CD1c-positive myeloid dendritic cell (primary cell): ENCODE measurements around the gene GSC.
"Not testable (repeated sequence)": the region's sequence is repeated elsewhere in the genome, so short reads cannot be mapped to it uniquely, and the experiment has no call there.

Source experiments
- DNase-seq: peaks from one replicate; pipeline ENCODE4 v3.0.0-alpha.2; 2016; ENCODE audit errors: extremely low spot score

GSC gene

DNA sequence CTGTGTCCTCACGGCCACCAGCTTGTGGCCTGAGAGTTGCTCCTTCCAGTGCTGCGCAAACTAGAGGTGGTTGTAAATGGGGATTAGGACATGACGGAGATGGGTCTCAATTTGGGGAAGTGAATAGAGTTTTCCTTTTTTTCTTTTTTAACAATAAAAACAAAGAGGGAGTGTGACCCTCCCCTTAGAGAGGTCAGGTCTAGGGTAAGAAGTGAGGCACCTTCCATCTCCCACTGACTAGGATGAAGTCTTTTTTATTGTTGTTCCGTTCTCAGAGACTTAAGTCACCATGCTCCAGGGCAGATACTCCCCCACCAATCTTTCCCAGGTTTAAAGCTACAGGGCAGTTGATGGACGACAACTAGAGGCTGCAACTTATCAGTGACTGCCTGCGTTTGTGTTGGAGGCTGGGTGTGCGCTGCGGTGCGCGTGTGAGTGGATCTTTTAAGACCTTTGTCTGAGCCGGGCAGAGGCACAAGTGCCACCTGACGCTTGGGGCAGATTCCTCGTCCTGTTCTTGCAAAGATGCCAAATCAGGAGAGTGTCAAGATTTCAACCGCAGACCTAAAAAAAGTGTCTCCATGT lies 2.1 kb upstream of the GSC start:
- no peak for DNase-seq

DNA sequence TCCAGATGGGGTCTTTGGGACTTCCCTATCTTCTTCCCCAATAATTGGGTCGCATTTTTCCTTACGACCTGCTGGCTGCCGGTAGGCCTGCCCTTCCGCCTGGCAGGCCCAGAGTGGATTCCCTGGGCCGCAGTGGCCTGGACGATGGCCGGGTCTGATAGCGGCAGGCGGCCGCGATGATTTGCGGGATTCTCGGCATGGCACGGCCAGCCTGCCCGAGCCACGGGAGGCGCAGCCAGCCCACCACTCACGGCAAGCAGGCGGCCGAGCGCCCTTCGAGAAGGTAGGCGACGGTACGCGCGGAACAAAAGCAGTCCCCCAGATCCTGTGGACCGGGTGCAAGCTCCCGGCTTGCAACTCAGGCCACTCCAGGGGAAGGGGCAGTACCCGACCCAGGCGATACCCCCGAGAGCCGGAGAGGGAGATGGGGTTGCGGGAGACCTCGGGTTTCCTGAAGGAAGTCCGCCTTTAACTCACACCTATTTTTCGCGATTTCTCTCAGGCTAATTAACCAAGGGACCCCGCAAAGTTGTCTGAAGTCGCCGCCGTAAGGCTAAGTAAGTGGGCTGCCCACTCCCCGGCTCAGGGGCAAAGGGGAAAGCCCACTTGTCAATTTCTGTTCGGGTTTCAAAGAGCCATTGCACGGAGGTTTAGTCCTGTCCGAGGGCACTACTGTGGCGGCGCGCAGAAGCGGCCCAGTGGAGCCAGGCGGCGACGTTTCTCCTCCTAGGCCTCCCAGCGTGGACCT lies 1.4 kb upstream of the GSC start:
- DNase-seq = no peak

- DNase-seq = no peak
Measured at GRCh38 chr14:94770815-94771157, 873 bp upstream of the GSC start.

DNA sequence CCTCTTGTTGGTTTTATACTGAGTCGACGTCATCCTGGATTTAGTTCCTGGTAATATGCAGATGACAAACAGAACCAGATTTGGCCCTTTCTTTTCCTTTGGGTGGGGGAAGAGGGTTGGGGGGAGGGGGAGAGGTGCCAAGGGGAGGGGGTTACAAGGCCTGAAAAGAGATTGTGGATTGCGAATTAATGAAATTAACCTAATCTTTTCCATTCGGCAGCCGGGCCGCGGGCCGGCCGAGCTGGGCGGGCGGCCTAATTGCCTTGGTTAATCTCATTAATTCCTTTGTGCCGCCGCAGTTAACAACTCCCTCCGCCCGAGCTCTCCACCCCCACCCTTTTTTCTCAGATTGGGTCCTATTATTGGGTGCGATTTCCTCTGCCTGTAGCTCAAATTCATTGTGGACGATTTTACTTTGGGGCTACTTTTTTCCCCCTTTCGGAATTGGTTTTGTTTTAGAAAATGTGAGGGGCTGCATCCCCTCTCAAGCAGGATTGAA lies 387 bp upstream of the GSC start:
- peak; percentile 17 for DNase-seq

DNA sequence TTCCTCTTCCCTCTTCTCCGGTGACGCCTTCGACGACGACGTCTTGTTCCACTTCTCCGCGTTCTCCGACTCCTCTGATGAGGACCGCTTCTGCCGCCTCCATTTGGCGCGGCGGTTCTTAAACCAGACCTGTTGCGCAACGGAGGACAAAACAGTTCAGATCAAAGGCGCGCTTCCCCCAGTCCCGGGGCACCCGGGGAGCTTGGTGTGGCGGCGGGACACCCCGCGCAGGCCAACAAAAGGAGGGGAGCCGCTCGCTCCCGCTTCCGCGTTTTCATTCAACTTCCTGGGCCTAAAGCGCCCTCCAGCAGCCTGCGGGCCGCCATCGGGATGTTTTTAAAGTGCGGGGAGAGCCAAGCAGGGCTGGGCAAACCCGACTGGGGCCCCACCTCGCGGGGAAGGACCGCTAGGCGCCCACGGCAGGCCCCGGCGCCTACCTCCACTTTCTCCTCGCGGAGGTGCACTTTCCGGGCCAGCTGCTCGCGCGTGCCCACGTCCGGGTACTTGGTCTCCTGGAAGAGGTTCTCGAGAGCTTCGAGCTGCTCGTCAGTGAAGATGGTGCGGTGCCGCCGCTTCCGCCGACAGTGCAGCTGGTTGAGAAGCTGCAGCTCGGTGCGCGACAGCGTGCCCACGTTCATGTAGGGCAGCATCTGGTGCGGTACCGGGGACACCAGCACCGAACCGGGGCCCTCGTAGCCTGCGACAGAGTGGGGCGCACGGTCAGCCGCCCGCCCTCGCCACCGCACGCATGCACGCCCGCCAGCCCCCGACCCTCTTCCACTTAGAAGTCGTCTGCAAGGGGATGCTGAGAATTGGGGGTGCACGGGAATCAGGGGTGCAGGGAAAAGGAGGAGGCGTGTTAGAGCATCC lies 1.2 kb downstream of the GSC start:
- peak; percentile 32 for DNase-seq

DNA sequence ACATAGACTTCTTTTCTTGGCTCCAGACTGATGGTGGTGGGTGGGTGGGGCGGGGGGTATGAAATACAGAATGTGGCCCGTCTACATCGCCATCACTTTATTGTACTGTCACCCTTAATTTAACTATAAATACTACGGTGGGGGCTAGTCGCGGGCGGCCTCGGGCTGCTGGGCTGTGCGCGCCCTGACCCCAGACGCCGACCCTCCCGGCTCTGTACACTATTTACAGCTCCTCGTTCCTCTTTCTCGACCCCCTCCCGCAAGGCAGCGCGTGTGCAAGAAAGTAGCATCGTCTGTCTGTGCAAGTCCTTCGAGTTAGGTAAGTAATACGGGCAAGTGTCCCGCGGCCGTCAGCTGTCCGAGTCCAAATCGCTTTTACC lies 1.8 kb downstream of the GSC start:
- no peak for DNase-seq

DNA sequence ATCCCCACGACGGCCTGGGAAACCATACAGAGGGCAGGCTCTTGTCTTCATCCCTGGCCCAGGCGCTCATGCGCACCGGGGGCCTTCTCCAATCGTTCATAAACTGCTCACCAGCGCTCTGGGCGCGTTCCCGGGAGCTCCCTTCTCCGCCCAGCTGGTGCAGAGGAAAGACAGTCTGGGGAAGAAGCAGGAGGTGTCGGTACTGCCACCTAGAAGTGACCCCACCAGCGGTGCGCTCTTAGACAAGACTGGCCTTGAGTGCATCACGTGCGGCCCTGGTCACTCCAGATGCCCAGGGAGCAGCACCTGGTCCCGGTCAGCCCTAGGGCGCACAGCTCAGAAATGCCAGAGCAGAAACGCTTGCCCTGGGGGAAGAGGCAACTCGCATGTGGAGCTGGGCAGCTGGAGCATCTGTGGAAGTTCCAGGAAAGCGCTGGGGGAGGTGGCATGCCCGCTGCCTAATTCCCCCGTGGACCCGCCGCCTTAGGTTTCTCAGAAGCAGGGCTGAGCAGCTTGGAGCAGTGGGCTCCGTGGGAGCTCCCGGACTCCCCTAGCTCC lies 2.5 kb downstream of the GSC start:
- no peak for DNase-seq

- DNase-seq = no peak
Measured at GRCh38 chr14:94764573-94764972, 5.3 kb downstream of the GSC start.

GRCh38 chr14:94762431-94762830 lies 7.5 kb downstream of the GSC start:
- no peak for DNase-seq

GRCh38 chr14:94761997-94762377 lies 7.9 kb downstream of the GSC start:
- DNase-seq = no peak

DNA sequence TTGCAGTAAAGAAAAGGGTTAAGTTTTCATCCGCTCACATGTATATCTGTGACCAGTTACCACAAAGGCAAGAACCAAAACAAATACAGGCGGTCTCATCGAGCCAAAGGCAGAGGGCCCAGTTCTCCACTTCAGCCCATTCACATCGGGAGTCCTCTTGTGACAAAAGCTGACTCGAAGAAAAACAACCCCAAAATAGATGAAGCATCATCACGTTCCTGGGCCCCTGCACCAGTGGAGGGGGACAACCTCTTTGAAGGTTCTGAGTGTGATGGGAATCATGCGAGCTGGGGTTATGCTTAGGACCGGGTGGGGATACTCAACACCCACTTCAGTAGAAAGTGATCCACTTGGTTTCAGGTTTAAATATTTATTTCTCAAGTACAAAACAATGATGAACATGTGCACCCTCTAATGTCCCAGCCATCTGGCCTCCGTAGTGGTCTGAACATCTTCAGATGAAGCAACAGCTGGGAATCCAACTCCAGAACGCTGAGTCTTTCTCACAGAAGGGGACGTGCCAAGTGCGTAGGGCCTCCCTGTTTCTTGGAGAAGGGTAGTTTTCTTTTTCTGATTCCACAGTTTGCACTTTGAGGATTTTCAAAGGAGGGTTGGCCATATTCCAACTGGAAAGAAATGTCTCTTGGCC lies 8.4 kb downstream of the GSC start:
- no peak for DNase-seq

DNA sequence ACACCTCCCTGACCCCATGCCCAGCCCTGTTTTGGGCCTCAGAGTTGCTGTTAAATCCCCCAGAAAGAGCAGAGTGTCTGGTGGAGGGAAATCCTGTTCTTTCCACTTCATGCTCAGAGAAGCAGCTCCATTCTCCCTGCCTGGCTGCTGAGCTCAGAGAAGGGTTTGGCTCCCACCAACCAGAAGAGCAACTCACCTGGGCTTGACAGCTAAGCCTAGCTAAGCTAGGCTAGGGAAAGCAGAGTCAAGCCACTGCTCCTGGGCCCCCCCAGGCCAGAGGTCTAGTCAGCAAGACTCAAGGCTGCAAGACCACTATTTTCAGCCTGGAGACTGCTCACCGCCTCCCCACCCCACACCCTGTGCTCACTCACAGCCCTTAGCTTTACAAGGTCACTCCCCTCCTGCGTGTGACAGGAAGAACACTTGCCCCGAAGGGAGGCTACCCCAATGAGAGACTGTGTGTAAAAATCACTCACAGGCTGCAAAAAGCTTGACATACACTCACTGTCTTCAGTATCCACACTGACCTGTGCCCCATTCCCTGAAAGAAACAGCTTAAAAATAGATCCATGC lies 13.5 kb downstream of the GSC start:
- DNase-seq = no peak

GRCh38 chr14:94754391-94754942 lies 15.4 kb downstream of the GSC start:
- no peak for DNase-seq

DNA sequence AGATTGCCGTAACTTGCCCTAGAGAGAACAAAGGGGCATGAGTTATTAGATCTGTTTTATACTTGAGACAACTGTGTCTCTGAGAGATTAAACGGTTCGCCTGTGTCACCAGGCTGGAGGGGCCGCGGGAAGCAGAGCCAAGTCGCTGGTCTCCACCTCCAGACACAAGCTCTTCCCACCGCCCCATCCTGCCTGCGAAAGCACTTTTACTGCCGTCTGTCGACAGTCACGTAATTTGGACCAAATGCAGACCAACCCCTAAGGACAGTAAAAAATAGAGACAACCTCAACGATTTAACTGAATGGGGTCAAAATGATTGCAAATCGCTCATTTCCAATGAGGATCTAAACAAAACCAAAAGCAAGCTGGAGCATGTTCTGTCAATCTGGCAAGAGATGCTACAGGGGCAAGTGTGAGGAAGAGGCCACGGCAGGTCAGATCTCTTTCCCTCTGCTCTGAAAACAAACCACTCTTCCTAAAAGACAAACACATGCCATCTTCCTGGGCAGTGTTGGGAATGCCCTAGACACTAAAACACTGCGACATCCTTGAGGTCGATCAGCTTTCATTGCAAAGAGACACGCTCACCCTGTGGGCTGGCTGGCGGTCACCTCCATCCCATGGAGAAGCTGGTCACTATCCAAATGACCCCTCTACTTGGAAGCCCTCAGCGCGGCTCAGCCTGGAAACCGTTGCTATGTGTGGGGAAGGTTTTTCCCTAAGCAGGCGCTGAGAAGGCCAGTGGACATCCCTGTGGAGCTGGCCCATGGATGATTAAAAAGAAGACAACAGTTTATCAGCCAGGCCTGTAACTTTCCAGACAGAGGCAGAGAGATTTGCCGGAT lies 17.1 kb downstream of the GSC start:
- no peak for DNase-seq

DNA sequence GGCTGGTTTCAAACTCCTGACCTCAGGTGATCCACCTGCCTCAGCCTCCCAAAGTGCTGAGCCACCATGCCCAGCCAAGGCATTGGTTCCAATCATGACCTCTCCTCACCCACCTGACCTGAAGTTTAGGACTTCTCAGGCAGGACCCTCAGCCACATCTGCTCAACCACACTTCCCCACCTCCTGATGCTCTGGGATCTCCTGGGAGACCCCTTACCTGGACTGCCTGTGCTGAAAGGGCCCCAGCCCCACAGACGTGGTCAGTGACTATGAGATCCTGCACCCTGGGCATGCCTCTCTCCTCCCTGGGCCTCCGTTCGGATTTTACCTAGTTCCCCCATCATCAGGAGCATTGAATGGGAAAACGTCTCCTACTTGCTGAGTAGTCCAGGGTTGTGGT lies 18.0 kb downstream of the GSC start:
- DNase-seq = no peak

DNA sequence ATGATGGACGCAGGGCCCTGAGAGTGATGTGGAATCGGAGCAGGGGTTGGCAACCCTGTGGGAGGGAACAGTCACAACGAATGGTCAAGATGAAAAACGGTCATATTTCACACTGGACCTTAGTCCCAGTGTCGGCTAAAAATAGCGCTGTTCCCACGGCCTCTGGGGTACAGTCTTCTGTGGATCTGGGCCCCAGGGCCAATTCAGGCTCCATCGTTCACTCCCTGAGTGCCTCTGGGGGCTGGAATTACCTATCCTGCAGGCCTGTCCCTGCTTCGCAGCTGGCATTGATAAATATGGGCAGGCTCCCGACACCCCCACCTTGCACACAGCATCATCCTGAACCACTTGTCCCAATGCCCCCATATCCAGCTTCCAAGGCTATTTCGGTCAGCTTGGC lies 18.6 kb downstream of the GSC start:
- no peak for DNase-seq

GRCh38 chr14:94750371-94750770 lies 19.5 kb downstream of the GSC start:
- no peak for DNase-seq

- DNase-seq = no peak
Measured at GRCh38 chr14:94748667-94749347, 21.1 kb downstream of the GSC start.

DNA sequence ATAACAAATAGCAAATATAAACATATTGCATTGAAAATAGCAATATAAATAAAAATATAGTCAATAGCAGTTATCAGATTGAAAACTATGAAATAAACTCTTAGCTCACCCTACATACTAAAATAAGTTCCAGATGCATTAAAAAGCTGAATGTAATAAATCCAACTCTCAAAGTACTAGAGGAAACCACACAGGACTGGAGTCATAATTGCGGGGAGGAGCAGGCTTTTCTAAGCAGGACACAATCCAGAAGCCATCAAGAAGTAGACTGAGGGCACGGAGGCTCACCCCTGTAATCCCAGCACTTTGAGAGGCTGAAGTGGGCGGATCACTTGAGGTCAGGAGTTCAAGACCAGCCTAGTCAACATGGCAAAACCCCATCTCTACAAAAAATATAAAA lies 22.2 kb downstream of the GSC start:
- DNase-seq = no peak

- DNase-seq = not testable (repeated sequence)
Measured at GRCh38 chr14:94747153-94747552, 22.8 kb downstream of the GSC start.
